GM13976 (cell line): Measurements from ENCODE around the gene GORAB.

Experiments
- DNase-seq: peaks from one replicate; pipeline ENCODE4 v3.0.0; 2012; ENCODE audit warnings: low spot score
- in situ Hi-C: fragments of 300-500 bp; cut with MboI; formaldehyde crosslinking; loops from one replicate; pipeline ENCODE4 v1.12.0; 2022; ENCODE audit warnings: low sequenced_read_pairs, mixed read lengths, inconsistent platforms; ENCODE audit not compliant: unreplicated experiment
- TF ChIP-seq, protein P1 (sequence below): IDR thresholded peaks from 2 replicates; pipeline ENCODE4 v1.5.1; 2012; ENCODE audit warnings: borderline replicate concordance, mild to moderate bottlenecking; ENCODE audit not compliant: insufficient read depth; ENCODE audit errors: extremely low read depth, missing control alignments, control extremely low read depth

GORAB gene

DNA sequence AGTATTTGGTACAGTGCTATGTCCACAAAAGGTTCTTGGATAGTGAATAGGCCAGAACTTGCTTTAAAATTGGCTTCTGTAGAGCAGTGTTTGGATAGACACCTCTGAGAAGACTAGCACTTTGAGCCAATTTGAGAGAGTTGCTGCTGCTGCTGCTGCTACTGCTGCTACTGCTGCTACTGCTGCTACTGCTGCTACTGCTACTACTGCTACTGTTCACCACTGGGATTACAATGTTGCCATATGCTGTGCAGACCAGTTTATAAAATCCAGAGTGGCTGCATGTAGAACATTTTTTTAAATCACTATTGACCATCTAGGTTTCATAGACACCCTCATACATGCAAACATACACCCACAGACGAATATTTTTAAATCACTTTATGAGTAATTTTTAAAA, 15.3 kb downstream of the GORAB start:
- TF ChIP-seq, protein P1, sequence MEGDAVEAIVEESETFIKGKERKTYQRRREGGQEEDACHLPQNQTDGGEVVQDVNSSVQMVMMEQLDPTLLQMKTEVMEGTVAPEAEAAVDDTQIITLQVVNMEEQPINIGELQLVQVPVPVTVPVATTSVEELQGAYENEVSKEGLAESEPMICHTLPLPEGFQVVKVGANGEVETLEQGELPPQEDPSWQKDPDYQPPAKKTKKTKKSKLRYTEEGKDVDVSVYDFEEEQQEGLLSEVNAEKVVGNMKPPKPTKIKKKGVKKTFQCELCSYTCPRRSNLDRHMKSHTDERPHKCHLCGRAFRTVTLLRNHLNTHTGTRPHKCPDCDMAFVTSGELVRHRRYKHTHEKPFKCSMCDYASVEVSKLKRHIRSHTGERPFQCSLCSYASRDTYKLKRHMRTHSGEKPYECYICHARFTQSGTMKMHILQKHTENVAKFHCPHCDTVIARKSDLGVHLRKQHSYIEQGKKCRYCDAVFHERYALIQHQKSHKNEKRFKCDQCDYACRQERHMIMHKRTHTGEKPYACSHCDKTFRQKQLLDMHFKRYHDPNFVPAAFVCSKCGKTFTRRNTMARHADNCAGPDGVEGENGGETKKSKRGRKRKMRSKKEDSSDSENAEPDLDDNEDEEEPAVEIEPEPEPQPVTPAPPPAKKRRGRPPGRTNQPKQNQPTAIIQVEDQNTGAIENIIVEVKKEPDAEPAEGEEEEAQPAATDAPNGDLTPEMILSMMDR = no peak
- in situ Hi-C loops = no loop called here

DNA sequence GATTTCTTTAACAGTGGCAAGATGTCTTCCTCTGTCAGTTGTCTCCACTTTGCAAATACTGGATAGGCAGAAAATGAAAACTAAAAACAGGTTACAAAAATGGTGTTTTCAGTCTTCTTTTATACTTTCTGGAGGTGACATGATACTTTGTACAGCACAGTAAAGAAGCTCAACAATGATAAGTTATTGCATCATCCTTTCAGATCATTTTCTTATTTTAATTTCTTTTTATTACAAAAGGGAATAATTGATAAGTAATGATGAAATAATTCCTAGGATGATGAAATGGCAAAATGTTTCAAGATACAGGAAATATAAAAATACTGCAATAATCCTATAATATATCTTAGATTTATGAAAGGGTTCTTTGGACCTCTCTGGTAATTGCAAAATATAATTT, 16.5 kb downstream of the GORAB start:
- TF ChIP-seq, protein P1 = no peak
- in situ Hi-C loops = no loop called here
- no peak for DNase-seq

More for the DNA sequence above, 15.3 kb downstream of the GORAB start:
- no peak for DNase-seq

DNA sequence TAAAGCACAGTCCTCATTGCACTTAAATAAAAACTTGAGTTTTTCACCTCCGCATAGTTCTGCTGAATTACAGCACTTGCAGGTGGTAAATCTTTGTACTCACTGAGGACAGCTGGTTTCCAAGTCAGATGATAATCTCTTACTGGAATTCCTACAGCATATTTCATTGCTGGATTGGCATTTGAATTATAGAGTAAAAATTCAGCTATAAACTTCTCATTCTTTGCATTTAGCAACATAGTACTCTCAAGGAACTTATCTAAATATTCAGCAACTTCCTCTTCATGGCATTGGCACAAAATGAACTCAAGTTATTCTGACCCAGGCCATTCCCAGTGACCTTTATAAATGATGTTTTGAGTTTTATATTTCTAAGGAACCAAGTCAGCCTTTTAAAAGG, 23.4 kb downstream of the GORAB start:
- TF ChIP-seq, protein P1 = no peak
- in situ Hi-C loops = no loop called here
- no peak for DNase-seq

DNA sequence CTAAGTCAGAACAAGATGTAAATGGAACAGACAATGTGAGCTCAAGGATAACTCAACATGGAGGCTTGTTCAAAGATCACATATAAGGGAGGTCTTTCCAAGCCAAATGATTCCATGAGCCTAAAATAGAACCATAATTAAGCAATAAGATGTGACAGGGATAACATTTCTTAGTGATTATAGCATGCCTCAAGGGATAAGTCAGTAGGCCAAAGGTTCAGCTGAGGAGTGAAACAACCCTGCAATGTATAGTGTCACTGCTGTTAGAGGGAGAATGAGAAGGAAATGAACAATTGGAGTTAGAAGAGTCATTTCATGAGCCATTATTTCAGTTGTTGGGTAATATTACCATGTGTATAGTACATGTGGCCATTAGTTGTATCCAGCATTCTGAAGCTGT, 25.0 kb downstream of the GORAB start:
- in situ Hi-C loops = no loop called here
- TF ChIP-seq, protein P1 = no peak

DNA sequence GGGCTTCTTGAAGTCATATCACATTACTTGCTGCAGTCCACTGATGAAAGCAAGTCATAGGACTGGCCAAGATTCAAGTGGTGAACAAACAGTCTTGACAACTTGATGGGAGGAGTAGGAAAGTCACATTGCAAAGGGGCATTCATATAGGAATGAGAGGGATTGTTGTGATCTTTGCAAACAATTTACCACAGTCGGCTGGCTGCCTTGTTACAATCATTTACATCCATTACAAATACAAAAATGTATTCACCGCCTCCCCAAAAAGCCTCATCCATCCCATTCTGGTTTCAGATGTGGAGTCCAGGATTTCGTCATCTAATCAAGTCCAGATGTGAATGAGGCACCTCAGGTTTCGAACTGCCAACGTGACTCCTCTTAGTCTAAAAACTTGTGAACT, 26.8 kb downstream of the GORAB start:
- no peak for DNase-seq
- in situ Hi-C loops = no loop called here
- TF ChIP-seq, protein P1 = no peak

More for the DNA sequence above, 25.0 kb downstream of the GORAB start:
- DNase-seq = no peak

DNA sequence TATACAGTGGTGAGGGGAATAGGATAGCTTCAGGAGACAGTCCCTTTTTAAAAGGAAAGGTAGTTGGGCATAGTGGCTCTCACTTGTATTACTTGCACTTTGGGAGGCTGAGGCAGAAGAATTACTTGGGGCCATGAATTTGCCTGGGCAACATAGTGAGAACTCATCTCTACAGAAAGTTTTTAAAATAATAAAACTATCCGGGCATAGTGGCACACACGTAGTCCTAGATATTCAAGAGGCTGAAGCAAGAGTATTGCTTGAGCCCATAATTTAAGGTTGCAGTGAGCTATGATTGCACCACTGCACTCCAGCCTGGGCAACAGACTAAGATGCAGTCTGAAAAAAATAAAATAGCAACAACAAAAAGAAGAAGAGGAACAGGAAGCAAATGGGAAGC, 27.2 kb downstream of the GORAB start:
- DNase-seq = no peak
- TF ChIP-seq, protein P1 = no peak
- in situ Hi-C loops = no loop called here
